ENCODE data around the gene BPIFB2. TPM values are rescaled to one million over a fixed set of nuclear protein-coding genes. Genes with fewer than 3 reads are reported as not detected.

Gene BPIFB2
- total RNA-seq, 4 donors from 2014 or later = 0.19 to 93.5 (median 1.6) TPM; not detected in 1

Other genes with a start within 250 kb of the BPIFB2 start
- 1 to 10 TPM in 1 of 4 donors, under 1 TPM in 3; 0.44 to 2.2 (median 0.72) TPM for gene DNMT3B, start 245.3 kb upstream of the BPIFB2 start, total RNA-seq
- 10 to 100 TPM; 50.8 to 76.5 (median 73.7) TPM for gene MAPRE1, start 187.8 kb upstream of the BPIFB2 start, total RNA-seq
- gene EFCAB8, start 148.8 kb upstream of the BPIFB2 start, total RNA-seq = under 1 TPM in 1 of 4 donors, not detected in 3; 0.38 TPM
- not detected for gene SUN5, start 3.3 kb upstream of the BPIFB2 start, total RNA-seq
- gene BPIFB6, start 23.9 kb downstream of the BPIFB2 start, total RNA-seq = not detected
- gene BPIFB3, start 46.2 kb downstream of the BPIFB2 start, total RNA-seq = not detected
- not detected for gene BPIFB4, start 71.9 kb downstream of the BPIFB2 start, total RNA-seq
- gene BPIFA2, start 160.5 kb downstream of the BPIFB2 start, total RNA-seq = not detected
- not detected for gene BPIFA3, start 209.6 kb downstream of the BPIFB2 start, total RNA-seq
- not detected for gene BPIFA1, start 228.3 kb downstream of the BPIFB2 start, total RNA-seq